HEK293 (cell line): Measurements from ENCODE around the gene DYNLL1.
"Not testable (repeated sequence)": the region's sequence is repeated elsewhere in the genome, so short reads cannot be mapped to it uniquely, and the experiment has no call there.

ENCODE experiments used
- CTCF ChIA-PET: fragments of 350-600 bp; formaldehyde crosslinking; extraction: SDS; loops from one replicate; lab custom pipeline; 2021; ENCODE audit warnings: antibody characterized with exemption; lab: Yijun Ruan, JAX
- POLR2A ChIA-PET: fragments of 300-600 bp; formaldehyde crosslinking; extraction: SDS; loops from one replicate; lab custom pipeline; 2020; ENCODE audit warnings: antibody characterized with exemption, inconsistent platforms; lab: Yijun Ruan, JAX
- H3K27ac ChIP-seq: fragments of 200-500 bp; sonication (Bioruptor generic); 2 replicates; pipeline ENCODE4 v1.5.1; 2014; ENCODE audit warnings: low read depth, low read length, control low read depth, inconsistent platforms; ENCODE audit errors: extremely low read depth
- H3K36me3 ChIP-seq, 2 experiments: fragments of 200-500 bp in 1 of 2; sonication (Bioruptor generic) in 1 of 2; 1 replicate in 1 of 2; 2 replicates in 1 of 2; pipeline ENCODE4 v1.5.1; 2014 to 2017; ENCODE audit warnings: inconsistent platforms in 2 of 2, low read length in 2 of 2; ENCODE audit not compliant: control insufficient read depth in 2 of 2, insufficient read depth in 1 of 2
- H3K4me1 ChIP-seq: fragments of 200-500 bp; sonication (Bioruptor generic); 2 replicates; pipeline ENCODE4 v1.5.1; 2014; ENCODE audit warnings: mild to moderate bottlenecking, low read length, inconsistent platforms; ENCODE audit not compliant: control insufficient read depth, insufficient read depth
- H3K4me3 ChIP-seq: 2 replicates; pipeline ENCODE4 v1.5.1; 2011; ENCODE audit warnings: low read depth, mild to moderate bottlenecking, control low read depth, low read length, moderate library complexity
- H3K9me3 ChIP-seq: fragments of 200-500 bp; sonication (Bioruptor generic); 2 replicates; pipeline ENCODE4 v1.5.1; 2014; ENCODE audit warnings: low read depth, low read length, inconsistent platforms; ENCODE audit not compliant: control insufficient read depth, insufficient read depth
- ATF2 ChIP-seq: fragments of 450-650 bp; formaldehyde crosslinking; IDR thresholded peaks from 2 replicates; pipeline ENCODE4 v1.5.1; 2016; ENCODE audit warnings: missing biosample characterization, missing genetic modification characterization, low read depth
- PRDM6 ChIP-seq: fragments of 450-650 bp; formaldehyde crosslinking; IDR thresholded peaks from 2 replicates; pipeline ENCODE4 v1.5.1; 2017; ENCODE audit warnings: missing biosample characterization, missing genetic modification characterization
- ZBTB49 ChIP-seq: fragments of 450-650 bp; formaldehyde crosslinking; IDR thresholded peaks from 2 replicates; pipeline ENCODE4 v1.5.1; 2016; ENCODE audit warnings: missing biosample characterization, missing genetic modification characterization, low read depth
- ZNF121 ChIP-seq: fragments of 450-650 bp; formaldehyde crosslinking; IDR thresholded peaks from 2 replicates; pipeline ENCODE4 v1.5.1; 2016; ENCODE audit warnings: missing biosample characterization, missing genetic modification characterization
- ZNF280D ChIP-seq: fragments of 450-650 bp; formaldehyde crosslinking; IDR thresholded peaks from 2 replicates; pipeline ENCODE4 v1.5.1; 2016; ENCODE audit warnings: missing biosample characterization, missing genetic modification characterization
- ZNF514 ChIP-seq: fragments of 450-650 bp; formaldehyde crosslinking; IDR thresholded peaks from 2 replicates; pipeline ENCODE4 v1.5.1; 2016; ENCODE audit warnings: missing biosample characterization, missing genetic modification characterization
- ZNF776 ChIP-seq: fragments of 450-650 bp; formaldehyde crosslinking; IDR thresholded peaks from 2 replicates; pipeline ENCODE4 v1.5.0; 2017; ENCODE audit warnings: missing biosample characterization, missing genetic modification characterization, borderline replicate concordance
- ZSCAN4 ChIP-seq: fragments of 450-650 bp; formaldehyde crosslinking; IDR thresholded peaks from 2 replicates; pipeline ENCODE4 v1.5.1; 2017; ENCODE audit warnings: missing biosample characterization, missing genetic modification characterization

Gene DYNLL1

GRCh38 chr12:120485961-120486881 lies 9.7 kb upstream of the DYNLL1 start:
- no peaks in the 10 kb centered on the region; the same call in 1 of the 2 replicates for H3K4me1 ChIP-seq
- no peak overlapping the region for H3K27ac ChIP-seq
- H3K4me3 ChIP-seq: no peak overlapping the region
- TF ChIP-seq ZNF121: peak; percentile 96
- TF ChIP-seq ZNF280D (tag by site-specific recombination): no peak
- no peak for TF ChIP-seq ZSCAN4 (tag by site-specific recombination)
- no peak for TF ChIP-seq ZNF514 (tag by site-specific recombination)
- no peak for TF ChIP-seq ZNF776 (tag by site-specific recombination)
- TF ChIP-seq ATF2: no peak
- TF ChIP-seq PRDM6 (tag by site-specific recombination): 0 out of 2 replicates have a peak, but pooled peaks have one; percentile 22
- no peak for TF ChIP-seq ZBTB49 (tag by site-specific recombination)
- CTCF ChIA-PET: interaction anchor here (0.7 kb wide), 1 partner anchor 14 kb away, joined by 3 read pairs; no protein-coding TSS in a partner anchor
- H3K9me3 ChIP-seq: no peaks in the 10 kb centered on the region
- POLR2A ChIA-PET: interaction anchor here (1.0 kb wide), 2 partner anchors 10 to 11 kb away, joined by 4 to 5 read pairs; partner anchors contain the start of gene DYNLL1
- H3K36me3 ChIP-seq: peaks cover 0 to 17% of the 10 kb centered on the region in 2 experiments; a peak in 2 of 3 replicates

GRCh38 chr12:120487552-120487951 lies 8.4 kb upstream of the DYNLL1 start:
- CTCF ChIA-PET: interaction anchor here (0.6 kb wide), 2 partner anchors 19 to 94 kb away, joined by 3 read pairs; no protein-coding TSS in a partner anchor

More at GRCh38 chr12:120487552-120487951, 8.4 kb upstream of the DYNLL1 start:
- H3K4me3 ChIP-seq, H3K27ac ChIP-seq, H3K9me3 ChIP-seq, H3K4me1 ChIP-seq: not testable (repeated sequence)
- POLR2A ChIA-PET: interaction anchor here (1.0 kb wide), 1 partner anchor 9 kb away, joined by 3 read pairs; no protein-coding TSS in a partner anchor
- H3K36me3 ChIP-seq: peaks cover 0 to 13% of the 10 kb centered on the region in 2 experiments; a peak in 2 of 3 replicates
